Measurements from ENCODE around the gene CLPTM1L.

DNA sequence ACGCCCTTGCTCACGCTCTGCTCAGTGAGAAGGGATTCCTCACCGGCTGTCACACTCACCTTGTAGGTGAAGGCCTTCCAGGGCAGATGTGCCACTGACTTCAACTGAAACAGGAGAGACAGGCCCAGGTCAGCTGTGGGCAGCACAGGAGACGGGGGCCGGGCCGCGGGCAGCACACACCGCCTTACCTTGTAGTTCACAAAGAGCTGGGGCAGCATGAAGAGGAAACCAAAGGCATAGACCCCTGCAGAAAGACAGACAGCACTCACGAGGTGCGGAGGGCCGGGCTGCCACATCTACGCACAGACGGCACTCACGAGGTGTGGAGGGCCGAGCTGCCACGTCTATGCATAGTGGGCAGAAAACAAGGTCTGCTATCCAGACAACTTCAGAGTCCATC, 23.3 kb downstream of the CLPTM1L start:
- TF ChIP-seq, protein P1, sequence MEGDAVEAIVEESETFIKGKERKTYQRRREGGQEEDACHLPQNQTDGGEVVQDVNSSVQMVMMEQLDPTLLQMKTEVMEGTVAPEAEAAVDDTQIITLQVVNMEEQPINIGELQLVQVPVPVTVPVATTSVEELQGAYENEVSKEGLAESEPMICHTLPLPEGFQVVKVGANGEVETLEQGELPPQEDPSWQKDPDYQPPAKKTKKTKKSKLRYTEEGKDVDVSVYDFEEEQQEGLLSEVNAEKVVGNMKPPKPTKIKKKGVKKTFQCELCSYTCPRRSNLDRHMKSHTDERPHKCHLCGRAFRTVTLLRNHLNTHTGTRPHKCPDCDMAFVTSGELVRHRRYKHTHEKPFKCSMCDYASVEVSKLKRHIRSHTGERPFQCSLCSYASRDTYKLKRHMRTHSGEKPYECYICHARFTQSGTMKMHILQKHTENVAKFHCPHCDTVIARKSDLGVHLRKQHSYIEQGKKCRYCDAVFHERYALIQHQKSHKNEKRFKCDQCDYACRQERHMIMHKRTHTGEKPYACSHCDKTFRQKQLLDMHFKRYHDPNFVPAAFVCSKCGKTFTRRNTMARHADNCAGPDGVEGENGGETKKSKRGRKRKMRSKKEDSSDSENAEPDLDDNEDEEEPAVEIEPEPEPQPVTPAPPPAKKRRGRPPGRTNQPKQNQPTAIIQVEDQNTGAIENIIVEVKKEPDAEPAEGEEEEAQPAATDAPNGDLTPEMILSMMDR (conservative IDR thresholded peaks at IDR 0.05; ENCODE audit: low read depth, low read length) = no peak
- TF ChIP-seq EZH2 (IDR thresholded peaks at IDR 0.05; ENCODE audit: borderline replicate concordance, low read depth, low read length, poor library complexity, severe bottlenecking) = no peak

Measured in A673 (cell line).